CD4-positive, alpha-beta T cell treated with Interleukin-10 for 1 hour (primary cell): ENCODE results near the gene ITPR3.
"Not testable (repeated sequence)": the region's sequence is repeated elsewhere in the genome, so short reads cannot be mapped to it uniquely, and the experiment has no call there.

ENCODE experiments used
- DNase-seq: peaks from one replicate; pipeline ENCODE4 v3.0.0-alpha.2; 2020

Gene ITPR3

DNA sequence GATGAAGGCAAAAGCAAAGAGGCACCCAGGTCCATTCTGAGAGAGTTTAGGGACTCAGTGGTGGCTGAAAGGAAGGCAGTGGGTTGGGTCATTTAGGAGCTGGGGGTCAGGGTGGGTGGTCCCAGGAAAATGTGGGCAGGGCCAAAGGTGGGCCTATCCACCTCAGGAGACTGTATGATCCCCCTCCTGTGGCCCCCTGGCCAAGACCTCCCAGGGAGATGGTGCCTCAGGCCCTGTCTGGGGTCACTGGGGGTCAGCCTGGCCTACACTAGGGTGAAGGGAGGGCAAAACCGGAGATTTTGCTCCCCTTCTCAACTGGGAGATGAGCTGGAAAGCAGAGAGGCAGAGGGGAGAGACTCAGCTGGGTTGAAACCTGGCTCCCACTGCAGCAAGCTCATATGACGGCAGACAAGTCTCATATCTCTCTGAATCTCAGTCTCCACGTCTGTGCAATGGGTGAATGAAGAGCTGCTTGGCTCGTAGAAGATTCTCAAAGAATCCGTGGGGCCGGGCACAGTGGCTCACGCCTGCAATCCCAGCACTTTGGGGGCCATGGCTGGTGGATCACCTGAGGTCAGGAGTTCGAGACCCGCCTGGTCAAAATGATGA is 29.6 kb upstream of the ITPR3 start:
- no peak for DNase-seq

DNA sequence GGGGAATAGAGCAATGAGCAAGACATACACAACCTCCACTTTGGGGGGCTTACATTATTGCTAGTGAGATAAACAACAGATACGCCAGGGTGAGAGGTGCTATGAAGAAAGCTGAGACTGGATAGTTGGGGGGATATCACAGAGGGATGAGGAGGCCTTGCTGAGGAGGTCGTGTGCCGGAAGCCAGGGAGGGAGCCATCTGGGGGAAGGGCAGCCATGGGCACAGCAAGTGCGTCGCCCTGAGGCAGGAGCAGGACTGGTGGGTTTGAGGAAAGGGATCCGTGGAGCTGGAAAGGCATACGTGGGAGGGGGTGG is 28.9 kb upstream of the ITPR3 start:
- no peak for DNase-seq

DNA sequence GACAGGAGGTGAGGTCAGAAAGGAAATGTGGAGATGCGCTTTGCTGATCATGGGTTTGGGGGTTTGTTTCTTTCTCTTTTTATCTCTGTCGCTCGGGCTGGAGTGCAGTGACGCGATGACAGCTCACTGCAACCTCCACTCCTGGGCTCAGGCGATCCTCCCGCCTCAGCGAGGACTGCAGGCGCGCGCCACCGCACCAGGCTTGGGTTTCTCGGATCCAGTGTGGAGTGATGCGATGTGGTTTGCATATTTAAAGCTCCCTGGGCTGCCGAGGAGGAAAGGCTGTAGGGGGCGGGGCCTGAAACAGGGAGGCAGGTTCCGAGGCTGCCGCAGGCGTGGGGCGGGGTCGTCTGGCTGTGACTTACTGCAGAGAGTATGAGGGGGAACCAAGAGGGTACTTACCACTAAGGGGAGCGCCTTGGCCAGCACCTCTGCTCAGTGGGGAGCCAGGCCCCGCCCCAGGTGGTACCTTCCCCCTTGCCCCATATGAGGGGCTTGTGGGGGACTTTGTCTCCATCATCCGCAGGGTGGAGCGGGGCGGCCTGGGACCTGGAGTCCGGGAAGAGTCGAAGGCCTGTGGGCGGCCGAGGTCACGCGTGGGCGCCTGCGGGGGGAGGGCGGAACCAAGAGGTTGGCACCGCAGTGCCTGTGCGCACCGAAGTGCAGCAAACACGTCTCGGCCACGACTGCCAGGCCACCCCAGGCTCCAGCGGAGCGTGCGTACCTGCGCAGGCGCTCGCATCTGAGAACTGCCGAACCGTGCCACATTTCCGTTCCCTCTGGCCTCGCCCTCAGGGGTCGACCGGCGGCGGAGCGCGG is 28.3 kb upstream of the ITPR3 start:
- DNase-seq: peak; percentile 55

DNA sequence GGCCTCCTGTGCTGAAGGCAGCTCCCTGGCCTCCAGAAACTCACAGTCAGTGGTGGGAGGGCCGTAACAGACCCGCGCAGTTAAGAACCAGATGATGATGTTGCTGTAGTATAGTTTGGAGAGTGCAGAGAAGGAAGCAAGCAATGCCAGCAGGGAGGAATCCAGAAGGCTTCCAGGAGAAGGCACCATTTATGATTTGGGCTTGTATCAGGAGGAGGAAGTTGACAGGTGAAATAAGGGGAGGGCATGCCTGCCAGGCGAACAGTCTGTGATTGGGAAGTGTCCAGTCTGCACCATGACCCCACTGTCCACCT is 27.8 kb upstream of the ITPR3 start:
- no peak for DNase-seq

DNA sequence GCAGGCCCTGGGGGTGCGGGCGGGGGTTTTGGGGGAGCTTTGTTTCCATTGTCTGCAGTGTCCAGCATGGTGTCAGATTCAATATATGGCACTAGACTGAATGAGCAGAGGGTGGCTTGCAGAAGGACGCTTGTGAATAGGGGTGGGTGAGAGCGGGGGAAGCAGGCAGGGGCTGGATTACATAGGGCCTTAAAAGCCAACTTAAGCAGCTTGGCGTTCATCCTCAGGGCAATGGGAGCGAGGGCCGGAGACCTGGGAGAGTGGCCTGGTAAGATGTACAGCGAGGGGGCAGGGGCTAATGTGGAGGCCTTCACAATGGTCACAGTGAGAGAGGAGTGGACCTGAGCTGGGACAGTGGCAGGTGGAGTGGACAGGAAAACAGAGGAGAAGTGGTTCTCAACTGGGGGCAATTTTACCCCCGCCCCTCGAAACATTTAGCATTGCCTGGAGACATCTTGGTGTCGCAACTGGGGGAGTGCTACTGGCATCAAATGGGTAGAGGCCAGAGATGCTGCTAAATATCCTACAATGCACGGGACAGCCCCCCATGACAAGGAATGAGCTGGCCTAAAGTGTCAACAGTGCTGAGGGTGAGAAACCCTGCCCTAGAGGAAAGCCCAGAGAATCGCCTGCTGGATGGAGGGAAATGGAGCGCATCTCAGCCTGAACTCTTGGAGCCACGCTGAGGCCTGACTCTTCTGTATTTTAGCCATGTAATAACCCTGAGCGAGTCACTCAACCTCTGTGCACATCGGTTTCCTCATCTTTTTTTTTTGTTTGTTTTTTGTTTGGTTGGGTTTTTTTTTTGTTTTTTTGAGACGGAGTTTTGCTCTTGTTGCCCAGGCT is 25.9 kb upstream of the ITPR3 start:
- no peak for DNase-seq

DNA sequence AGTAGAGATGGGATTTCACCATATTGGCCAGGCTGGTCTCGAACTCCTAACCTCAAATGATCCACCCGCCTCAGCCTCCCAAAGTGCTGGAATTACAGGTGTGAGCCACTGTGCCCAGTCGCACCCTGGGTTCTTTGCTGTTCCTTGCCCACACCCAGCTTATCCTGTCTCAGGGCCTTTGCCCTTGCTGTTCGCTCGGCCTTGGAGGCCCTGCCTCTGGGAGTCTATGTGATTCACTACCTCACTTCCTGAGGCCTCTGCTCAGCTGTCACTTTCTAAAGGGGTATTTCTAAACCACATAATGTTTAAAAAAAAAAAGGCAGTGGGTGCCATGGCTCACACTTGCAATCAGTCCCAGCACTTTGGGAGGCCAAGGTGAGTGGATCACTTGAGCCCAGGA is 24.2 kb upstream of the ITPR3 start:
- not testable (repeated sequence) for DNase-seq

DNA sequence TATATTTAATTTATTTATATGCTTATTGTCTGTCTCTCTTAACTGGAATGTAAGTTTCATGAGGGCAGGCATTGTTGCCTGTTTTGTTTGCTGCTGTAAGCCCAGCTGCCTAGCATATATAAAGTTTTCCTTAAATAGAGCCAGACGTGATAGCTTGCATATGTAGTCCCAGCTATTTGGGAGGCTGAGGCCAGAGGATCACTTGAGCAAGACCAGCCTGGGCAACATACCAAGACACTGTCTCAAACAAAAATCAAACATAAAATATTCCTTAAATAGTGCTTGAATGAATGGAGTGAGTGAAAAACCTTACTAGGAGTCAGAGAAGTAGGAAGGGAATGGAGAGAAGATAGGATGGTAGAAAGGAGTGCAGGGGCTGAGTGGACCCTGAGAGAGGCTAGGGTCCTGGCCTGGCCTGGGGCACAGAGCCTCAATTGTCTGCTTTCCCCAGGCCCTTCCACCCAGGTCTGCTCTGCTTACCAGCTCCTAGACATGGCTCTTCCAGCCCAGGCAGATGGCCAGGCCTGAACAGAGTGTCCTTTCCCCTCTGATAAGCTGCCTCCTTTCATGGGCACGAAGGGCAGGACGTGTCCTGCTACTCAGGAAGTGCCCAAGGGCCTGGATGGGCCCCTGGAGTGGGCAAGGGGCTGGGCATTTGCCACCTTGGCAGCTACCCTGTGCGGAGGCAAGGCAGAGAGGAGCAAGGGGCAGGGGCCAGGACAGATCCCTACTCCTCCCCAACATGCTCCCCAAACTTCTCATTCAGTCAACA is 23.4 kb upstream of the ITPR3 start:
- DNase-seq: no peak

DNA sequence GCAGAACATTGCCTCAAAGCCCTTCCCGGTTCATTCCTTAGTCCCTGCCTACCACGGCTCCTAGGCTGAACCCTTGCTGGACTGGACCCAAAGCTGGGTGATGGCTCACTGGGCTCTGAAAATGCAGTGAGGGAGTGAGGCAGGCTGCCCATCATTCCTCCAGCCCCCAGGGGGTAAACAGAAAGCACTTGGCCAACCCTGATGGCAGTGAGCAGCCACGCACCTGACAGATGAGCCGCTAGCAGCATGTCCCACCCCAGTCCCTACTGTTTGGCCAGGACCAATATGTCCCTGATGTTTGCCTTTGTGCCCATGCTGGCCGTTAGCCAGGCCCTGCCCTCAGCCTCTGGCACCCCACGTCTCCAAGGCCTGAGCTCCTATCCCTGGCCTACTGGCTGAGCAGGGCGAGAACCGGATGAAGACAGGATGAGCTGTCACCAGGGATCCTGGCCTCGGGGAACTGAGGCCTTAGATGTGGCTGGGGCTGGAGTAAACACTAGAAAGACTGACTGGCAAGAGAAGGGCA is 21.6 kb upstream of the ITPR3 start:
- no peak for DNase-seq

DNA sequence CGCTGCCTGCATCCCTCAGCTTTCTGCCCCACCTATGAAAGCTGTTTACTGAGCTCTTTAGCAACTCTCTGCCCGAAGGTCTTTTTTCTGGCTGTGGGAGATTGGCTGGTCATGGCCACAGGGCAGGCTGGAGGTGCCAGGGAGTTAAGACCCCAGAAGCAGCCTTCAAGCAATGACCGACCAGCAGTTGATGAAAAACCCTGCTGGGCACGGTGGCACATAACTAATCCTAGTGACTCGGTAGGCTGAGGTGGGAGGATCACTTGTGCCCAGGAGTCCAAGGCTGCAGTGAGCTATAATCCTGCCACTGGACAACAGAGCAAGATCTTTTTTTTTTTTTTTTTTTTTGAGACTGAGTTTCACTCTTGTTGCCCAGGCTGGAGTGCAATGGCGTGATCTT is 20.4 kb upstream of the ITPR3 start:
- no peak for DNase-seq

DNA sequence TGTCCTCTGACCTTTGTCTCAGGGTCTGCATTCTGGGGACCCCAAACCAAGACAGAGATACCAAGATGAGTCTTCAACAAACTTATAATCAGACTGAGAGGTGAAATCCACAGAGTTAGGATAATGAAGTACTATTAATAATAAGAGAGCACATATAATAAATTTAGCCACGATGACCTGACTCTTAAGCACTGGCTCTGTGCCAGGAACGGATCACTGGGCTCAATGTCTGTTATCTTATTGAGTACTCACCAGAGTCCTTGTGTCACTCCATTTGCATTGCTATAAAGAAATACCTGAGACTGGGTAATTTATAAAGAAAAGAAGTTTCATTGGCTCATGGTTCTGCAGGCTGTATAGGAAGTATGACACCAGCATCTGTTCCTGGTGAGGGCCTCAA is 18.9 kb upstream of the ITPR3 start:
- DNase-seq: no peak

DNA sequence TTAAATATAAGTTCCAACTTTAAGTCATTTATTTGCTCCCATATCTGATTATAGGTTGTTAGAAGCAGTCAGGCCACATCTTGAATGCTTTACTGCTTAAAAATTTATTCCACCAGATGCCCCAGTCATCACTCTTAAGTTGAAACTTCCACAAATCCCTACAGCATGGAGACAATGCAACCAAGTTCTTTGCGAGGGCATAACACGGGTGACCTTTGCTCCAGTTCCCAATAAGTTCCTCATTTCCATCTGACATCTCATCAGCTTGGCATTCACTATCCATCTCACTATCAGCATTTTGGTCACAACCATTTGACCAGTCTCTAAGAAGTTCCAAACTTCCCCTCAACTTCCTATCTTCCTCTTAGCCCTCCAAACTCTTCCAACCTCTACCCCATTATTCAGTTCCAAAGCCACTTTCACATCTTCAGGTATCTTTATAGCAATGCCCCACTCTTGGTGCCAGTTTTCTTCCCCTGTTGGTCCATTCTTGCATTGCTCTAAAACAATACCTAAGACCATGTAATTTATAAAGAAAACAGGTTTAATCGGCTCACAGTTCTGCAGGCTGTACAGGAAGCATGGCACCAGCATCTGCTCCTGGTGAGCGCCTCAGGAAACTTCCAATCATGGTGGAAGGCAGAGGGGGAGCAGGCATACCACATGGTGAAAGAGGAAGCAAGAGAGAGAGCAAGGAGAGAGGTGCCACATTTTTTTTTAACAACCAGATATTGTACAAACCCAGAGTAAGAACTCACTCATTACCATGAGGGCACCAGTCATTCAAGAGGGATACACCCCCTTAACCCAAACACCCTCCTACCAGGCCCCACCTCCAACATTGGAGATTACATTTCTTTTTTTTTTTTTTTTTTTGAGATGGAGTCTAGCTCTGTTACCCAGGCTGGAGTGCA is 15.9 kb upstream of the ITPR3 start:
- DNase-seq: no peak

DNA sequence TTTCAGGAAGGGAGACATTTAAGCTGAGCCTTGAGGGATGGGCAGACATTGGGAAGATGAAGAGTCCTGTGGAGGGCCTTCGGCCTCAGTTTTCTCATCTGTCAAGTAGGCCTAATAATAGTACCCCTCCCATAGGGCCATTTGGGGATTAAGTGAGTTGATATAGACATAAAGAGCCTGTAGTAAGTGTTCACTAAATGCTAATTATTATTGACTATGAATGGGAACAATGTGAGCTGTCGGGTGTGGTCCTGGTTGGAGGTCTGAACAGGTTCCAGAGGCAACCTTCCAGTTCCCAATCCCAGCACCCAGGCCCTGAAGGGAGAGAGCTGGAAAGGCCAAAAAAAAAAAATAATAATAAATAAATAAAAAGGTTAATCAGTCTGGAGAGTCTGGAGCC is 14.5 kb upstream of the ITPR3 start:
- no peak for DNase-seq

DNA sequence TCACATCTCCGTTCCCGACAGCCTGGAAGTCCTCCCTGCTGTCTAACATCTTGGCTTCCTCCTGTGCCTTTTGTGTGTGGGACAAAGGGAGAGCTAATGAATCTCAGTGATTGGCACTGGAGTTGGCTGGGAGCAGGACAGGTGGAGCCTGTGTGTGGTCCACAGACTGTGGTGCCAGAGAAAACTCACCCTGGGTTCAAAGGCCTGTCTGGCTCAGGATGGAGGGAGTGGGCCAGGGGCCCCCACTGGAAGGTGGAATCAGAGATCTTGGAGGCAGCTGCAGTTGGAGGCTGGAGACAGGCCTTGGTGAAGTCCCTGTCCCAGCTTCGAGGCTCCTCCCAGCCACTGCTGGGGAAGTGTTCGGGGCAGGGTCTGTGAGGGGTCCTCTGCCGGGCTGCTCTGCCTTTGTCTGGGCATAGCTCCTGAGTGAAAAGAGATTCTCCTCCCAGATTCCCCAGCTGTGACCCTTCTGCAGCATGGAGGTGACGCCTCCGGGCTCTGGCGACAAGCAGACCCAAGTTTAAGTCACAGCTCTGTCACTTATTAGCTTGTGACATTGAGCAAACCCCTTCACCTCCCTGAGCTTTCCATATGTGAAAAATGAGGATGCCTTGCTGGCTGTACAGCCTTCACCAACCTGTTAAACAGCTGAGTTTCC is 13.9 kb upstream of the ITPR3 start:
- no peak for DNase-seq

DNA sequence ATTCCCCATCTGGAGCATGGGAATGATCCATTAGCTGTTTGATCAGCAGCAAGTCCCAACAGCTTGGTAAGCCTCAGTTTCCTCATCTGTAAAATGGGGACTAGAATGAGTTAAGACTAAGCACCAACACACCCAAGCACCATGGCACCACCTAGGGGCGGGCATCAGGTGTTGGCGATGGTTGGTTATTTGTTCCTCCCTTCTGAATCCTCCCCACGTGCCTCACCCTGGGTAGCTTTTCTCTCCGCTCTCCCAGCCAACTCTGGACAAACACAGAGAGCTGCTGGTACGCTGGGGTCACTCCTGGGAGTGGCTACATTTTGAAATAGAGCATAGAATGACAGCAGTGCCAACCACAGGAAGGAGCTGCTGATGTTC is 13.3 kb upstream of the ITPR3 start:
- peak; percentile 50 for DNase-seq

DNA sequence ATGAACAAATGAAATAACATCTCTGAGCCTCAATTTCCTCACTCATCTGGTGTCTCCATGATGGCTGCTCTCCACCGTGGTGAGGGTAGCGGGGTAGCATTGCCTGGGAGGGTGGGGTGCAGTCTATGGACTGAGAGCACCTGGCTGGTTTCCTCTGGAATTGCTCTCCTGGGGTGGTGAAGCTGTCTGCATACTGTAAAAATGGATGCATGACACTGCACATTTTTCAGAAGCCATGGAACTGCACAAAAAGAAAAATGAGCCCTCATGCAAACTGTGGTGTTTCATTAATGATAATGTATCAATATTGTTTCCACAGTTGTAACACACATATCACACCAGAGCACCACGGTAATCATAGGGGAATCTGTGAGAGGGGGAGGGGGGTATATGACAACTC is 12.1 kb upstream of the ITPR3 start:
- DNase-seq: no peak

DNA sequence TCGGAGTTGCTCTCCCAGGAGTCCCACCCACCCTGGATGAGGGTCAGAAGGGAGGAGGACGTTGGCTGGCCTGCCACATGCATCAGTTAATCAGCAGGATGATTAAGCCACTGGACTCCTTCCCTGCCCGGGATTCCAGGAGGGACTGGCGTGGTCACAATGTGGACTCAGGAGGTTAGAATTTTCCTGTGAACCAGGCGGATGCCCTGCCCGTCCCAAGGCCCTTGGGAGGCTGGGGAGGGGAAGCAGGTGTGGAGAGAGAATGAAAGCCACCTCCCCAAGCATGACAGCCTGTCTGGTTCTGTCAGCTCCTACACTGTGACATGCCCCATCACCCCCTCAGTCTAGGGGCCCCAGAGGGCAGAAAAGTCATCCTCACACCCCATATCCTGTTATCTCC is 11.6 kb upstream of the ITPR3 start:
- no peak for DNase-seq

DNA sequence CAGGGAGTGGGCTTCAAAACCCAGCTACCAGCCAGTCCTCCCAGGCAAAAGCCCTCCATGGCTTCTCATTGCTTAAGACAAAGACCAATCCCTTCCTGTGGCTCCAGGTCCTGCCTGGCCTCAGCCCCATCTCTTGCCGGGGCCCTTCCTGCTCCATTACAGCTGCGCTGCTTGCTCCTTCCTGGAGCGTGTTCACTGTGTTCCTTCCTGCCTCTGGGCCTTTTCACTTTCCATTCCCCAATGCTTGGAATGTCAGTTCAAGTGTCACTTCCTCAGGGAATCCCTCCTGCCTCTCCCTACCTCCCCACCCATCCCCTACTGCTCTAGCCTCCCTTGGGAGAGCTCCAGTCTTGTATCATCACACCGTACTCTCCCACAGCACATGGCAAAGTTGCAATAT is 11.1 kb upstream of the ITPR3 start:
- DNase-seq: no peak

DNA sequence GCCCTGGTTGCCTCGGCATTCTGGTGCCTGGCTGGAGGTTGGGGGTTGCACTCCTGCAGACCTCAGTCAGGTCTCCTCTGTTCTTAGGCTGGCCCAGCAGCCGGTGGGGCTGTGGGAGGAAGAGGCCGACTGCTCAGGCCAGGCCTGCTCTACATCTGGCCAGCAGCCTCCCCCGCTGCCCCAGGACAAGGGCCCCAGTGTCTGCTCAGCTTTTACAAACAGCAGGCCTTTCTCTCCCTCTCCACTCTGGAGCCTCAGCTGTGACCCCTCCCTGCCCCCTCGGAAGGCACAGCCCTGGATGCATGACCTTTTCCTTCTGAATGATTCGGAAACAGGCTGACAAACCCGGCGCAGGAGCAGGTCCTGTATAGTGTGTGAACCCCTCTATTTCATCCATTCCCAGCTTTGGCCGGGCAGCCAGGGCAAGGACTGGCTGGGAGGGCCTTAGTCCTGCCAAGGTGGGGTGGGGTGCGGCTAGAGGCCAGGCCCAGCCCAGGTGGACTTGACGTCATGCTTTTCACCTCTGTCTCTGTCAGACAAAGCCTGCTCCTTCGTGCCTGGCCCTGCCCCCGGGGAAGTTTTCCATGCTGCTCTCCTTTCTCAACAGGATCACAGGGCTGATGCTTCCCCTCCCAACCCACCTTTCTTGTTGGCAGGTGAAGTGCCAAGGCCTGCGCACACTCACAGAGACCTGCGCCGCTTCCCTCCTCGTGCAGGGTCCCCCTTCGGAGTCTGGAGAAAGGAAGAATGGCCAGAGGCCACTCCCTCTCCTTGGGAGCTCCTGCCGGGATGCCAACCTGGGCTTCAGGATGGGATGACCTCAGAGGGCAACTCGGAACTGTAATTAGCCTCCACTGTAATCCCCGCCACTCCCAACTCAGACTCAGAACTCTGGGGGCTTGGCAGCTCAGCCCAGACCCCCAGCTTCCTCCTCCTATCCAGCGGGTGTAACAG is 10.1 kb upstream of the ITPR3 start:
- no peak for DNase-seq

DNA sequence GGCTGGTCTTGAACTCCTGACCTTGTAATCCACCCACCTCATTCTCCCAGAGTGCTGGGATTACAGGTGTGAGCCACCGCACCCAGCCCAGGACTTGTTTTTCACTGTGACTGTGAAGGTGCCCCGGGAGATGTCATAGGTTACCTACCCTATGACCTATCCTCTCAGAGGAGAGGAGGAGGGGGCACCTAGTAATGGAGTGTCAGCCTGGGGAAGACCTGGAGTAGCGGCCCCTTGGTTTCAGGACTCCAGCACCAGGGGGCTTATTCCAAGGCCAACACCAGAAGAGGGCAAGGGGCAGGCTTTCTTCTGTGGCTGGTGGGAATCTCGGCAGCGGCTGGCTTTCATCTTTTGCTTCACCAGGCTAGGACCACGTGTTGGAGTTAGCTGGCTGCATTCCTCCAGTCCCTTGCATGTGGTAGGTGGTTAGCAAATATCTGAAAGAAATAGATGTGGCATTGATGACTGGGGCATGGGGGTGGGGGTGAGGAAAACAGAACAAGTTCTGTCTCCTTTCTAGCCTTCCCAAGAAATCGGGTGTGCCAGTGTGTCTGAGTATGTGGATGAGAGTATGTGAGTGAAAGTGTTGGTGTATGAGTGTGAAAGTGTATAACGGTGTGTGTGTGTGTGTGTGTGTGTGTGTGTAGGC is 7.9 kb upstream of the ITPR3 start:
- DNase-seq: no peak

DNA sequence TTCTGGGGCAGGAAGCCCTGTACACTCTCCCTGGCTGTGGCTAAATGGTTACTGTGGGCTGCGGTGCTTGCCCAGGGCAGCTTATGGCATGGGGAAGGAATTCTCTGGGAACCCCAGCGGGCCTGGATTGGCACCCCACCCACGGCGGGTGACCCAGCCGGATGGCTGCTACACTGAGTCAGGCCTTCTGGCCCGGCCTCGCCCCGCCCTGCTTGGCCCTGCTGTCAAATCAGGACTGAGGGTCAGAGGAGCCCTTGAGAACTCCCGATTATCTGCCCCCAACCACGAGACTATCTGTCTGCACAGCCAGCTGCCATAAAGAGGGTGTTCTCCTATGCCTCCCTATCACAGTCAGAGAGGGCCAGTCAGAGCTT is 7.3 kb upstream of the ITPR3 start:
- DNase-seq: no peak
